Body of pancreas (tissue), 4 donors: ENCODE data around the gene DTHD1.

Experiments used
- POLR2A ChIP-seq, 3 donors: fragments of 450-650 bp; IDR thresholded peaks; one replicate each; pipeline ENCODE4 v1.6.1; 2016; ENCODE audit warnings: antibody characterized with exemption in 3 of 3, mild to moderate bottlenecking in 2 of 3
- TF ChIP-seq, protein P1 (sequence below), 7 experiments: fragments of 450-650 bp in 4 of 7; fragments of 200-600 bp in 3 of 7; sonication (generic) in 3 of 7; IDR thresholded peaks; one replicate each; pipeline ENCODE4 v1.5.1; 2016 to 2019; ENCODE audit warnings: antibody characterized with exemption in 7 of 7

DNA sequence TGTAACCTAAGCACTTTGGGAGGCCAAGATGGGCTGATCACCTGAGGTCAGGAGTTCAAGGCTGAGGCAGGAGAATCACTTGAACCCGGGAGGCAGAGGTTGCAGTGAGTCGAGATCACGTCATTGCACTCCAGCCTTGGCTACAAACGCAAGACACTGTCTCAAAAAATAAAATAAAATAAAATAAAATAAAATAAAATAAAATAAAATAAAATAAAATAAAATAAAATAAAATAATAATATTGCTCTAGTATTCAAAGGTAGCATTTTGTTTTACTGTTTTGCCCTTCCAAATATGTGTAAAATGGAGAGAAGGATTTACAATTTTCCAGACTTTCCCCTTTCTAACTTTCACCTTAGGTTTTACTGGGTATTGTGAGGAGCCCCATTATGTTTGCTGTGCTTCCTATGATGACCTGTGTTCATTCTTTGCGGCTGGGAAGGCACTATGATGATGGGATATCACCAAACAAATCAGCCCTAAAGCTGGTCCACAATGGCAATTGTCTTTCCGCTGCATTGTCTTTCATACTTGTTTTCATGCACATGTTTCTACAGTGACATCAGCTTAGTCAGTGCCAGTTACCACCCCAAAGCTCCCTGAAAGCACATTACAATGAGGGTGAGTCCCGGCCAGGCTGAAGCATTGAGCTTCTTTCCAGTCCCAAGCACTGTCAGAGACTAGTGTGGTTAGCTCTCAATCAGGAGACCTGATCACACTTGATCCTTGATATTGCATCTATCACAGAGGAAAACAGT, 50.8 kb downstream of the DTHD1 start:
- TF ChIP-seq, protein P1, sequence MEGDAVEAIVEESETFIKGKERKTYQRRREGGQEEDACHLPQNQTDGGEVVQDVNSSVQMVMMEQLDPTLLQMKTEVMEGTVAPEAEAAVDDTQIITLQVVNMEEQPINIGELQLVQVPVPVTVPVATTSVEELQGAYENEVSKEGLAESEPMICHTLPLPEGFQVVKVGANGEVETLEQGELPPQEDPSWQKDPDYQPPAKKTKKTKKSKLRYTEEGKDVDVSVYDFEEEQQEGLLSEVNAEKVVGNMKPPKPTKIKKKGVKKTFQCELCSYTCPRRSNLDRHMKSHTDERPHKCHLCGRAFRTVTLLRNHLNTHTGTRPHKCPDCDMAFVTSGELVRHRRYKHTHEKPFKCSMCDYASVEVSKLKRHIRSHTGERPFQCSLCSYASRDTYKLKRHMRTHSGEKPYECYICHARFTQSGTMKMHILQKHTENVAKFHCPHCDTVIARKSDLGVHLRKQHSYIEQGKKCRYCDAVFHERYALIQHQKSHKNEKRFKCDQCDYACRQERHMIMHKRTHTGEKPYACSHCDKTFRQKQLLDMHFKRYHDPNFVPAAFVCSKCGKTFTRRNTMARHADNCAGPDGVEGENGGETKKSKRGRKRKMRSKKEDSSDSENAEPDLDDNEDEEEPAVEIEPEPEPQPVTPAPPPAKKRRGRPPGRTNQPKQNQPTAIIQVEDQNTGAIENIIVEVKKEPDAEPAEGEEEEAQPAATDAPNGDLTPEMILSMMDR (IDR thresholded peaks at IDR 0.05): no peak
- TF ChIP-seq POLR2A (IDR thresholded peaks at IDR 0.05): no peak
